Hematopoietic multipotent progenitor cell treated with erythropoietin and hydrocortisone succinate and interleukin-3 and kit ligand, for 17 days (in vitro differentiated cells): ENCODE results near the gene SOX21.

Source experiments
- DNase-seq: peaks from one replicate; pipeline ENCODE4 v3.0.0-alpha.2; 2015; ENCODE audit warnings: low spot score

The SOX21 gene

DNA sequence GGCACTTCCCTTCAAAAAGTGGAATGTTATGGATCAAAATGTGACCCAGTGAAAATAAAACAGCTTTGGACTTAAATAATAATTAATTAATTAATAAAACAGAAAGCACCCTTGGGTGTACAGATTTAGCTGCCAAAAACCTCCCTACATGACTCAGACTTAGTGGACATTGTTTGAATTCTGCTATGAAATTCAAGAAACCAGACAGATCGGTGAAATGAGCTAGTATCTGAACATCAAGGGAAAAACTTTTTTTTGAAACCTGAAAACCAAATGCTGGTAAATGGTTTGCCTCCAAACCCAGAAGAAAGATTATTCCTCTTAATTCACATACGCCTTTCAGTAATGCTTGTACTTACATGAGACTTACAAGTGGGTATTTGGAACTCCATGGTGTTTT lies 33.5 kb downstream of the SOX21 start:
- DNase-seq, result no peak

GRCh38 chr13:94677799-94678198 lies 34.5 kb downstream of the SOX21 start:
- no peak for DNase-seq

DNA sequence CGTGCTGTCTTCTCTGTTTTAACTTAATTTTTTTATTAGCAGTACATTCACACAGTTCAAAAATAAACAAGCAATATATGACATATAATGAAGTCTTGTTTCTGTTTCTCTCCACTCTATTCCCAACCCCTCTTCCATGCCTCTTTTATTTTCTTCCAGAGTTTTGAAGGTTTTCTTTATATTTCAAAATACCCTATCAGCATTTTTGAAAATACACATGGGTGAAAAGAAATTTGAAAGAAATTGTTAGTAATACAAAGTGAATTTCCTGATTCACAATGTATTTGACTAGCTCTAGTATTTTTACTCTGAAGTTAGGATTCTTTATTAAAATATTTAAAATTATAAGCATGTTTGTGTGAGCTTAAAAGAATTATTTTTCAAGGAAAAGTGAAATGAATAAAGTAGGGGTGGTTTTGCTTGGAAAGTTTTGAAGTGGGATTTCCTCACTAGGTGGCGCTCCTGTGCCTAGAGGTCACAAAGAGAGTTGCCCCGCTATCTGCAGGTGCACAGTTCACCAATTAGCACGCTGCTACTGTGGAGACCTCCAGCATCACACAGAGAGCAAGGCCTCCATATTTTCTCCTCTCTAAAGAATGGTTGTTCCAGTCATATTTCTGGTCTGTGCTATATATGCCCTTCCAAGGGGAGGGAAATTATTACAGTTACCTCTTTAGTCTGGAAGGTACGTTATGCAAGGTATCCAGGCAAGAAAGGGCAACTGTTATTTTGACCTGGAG lies 37.6 kb downstream of the SOX21 start:
- DNase-seq, result peak; percentile 66

DNA sequence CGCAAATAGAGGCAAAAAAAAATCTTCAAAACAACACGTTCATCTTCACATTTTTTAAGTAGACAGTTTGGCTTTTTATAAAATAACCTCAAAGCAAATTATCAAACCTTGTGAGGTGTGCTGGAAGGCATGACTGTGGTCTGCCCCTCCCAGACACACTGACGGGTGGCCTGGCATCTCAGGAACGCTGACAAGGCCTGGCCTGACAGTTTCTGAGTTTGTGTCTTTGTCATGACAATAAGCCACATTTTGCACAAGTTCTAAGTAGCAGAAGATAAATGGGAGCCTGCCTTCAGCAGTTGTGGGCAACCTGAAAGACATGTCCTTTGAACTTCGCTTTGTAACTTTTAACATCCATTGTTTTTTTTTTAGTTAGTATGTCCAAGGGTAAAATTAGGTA lies 38.5 kb downstream of the SOX21 start:
- no peak for DNase-seq

DNA sequence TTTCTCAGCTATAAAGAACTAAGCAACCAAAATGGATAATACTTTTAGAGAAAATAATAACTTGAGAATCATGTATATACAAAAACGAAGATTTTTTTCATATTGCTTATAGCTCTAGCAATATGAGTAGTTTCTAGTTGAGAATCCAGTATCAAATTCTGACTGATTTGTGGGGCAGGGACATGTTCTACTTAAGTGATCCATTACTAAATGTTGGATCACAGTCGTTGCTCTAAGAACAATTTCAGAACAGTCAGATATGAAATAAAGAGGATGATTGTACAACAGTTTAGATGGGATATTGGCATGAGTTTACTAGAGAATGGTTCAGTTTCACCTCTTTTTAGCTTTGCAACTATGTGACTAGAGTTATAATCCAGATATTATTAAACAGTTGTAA lies 39.9 kb downstream of the SOX21 start:
- no peak for DNase-seq

DNA sequence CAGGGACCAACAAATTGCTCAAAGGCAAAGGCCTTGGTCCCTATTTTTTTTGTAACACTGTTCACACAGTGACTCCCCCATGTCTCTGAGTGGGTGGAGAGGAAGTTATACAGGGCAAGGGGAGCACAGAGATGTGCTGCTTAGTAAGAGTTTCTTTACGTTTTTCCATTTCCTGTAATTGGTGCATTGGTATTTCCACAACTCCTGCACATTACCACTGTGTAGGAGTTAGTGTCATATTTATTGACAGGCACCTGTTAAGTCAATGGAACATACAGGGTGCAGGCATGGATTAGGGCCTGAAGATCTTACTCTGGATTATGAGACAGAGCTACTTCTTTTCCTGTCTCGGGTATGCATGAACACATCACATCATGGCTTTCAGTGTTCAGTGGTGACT lies 45.2 kb downstream of the SOX21 start:
- DNase-seq, result no peak

- DNase-seq, result no peak
Observed at GRCh38 chr13:94666065-94666464, 46.3 kb downstream of the SOX21 start.

DNA sequence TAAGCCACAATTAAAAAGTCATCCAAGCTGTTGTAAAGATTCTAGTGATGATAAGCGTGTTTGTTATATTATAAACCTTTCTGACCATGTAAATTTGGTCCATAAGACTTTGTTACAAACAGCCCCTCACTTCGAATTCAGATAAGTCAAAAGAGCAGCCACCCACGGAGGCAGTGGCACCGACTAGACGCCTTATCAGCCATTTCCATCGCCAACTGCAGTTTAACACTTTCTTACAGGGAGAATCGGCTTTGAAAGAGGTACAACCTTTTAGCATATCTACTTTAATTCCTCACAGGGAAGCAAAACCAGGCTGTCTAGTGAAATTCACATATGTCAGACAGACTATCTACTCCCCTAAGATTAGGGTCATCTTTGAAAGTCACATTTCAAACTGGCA lies 47.5 kb downstream of the SOX21 start:
- DNase-seq, result peak; percentile 45

- DNase-seq, result peak; percentile 71
Observed at GRCh38 chr13:94662274-94662945, 49.9 kb downstream of the SOX21 start.

GRCh38 chr13:94661406-94661805 lies 50.9 kb downstream of the SOX21 start:
- no peak for DNase-seq

DNA sequence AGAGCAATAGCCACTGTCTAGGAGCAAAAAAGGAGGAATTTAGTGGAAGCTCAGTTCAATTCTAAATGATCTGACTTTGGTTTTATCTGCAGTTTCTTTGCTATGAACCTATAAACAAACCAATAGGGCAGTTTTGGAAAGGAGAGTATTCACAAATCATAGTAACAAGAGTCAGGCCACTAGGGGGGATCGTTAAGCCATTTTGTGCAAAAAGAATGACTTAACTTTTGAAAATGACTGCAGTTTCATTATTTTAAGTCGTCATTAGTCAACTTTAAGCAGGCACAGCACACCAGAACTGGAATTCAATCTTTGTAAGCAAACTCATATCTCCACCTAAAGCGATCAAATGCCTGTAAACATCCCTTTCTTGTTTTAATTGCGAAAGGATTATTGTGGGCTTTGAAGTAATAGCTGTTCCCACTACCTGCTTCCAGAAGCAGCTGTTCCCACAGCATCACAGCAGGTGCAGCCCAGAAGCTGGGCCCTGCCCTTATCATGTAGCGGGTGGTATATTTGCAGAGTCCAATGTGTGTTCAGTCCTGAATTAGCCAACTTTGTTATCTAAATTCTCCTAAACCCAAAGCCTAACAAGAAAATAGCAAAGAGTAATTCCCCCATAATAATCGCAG lies 51.5 kb downstream of the SOX21 start:
- peak; percentile 60 for DNase-seq
